Epithelial cell of esophagus (primary cell): ENCODE measurements around the gene SETBP1.

Experiments
- DNase-seq: peaks from one replicate; pipeline ENCODE4 v3.0.0; 2010; ENCODE audit warnings: low read depth
- H3K4me3 ChIP-seq: 2 replicates; pipeline ENCODE4 v1.5.1; 2011; ENCODE audit warnings: mild to moderate bottlenecking, low read length, control low read depth
- CTCF ChIP-seq: IDR thresholded peaks from 2 replicates; pipeline ENCODE4 v1.5.1; 2011; ENCODE audit warnings: low read depth, mild to moderate bottlenecking, low read length, control low read depth, inconsistent platforms; ENCODE audit not compliant: insufficient read depth; ENCODE audit errors: missing control alignments

The SETBP1 gene

GRCh38 chr18:44685296-44685695 is 4.6 kb downstream of the SETBP1 start:
- no peak overlapping the region for H3K4me3 ChIP-seq
- no peak for DNase-seq
- TF ChIP-seq CTCF: no peak

- DNase-seq: peak; percentile 80
- TF ChIP-seq CTCF: peak; percentile 20
- H3K4me3 ChIP-seq: no peak overlapping the region
Measured at GRCh38 chr18:44686156-44686555, 5.5 kb downstream of the SETBP1 start.

- TF ChIP-seq CTCF: no peak
- no peak overlapping the region for H3K4me3 ChIP-seq
- no peak for DNase-seq
Measured at GRCh38 chr18:44687421-44687820, 6.7 kb downstream of the SETBP1 start.

GRCh38 chr18:44689736-44690135 is 9.0 kb downstream of the SETBP1 start:
- no peak for DNase-seq
- no peak for TF ChIP-seq CTCF
- no peak overlapping the region for H3K4me3 ChIP-seq

GRCh38 chr18:44691148-44691925 is 10.6 kb downstream of the SETBP1 start:
- no peak overlapping the region for H3K4me3 ChIP-seq
- no peak for DNase-seq
- TF ChIP-seq CTCF: no peak

- peak; percentile 96 for DNase-seq
- no peak overlapping the region for H3K4me3 ChIP-seq
- TF ChIP-seq CTCF: no peak
Measured at GRCh38 chr18:44693030-44693784, 12.5 kb downstream of the SETBP1 start.
